Prostate gland (tissue), 2 donors: ENCODE measurements around the gene NOTCH1.

Experiments
- CTCF ChIP-seq, 4 experiments: fragments of 200-600 bp in 2 of 4; fragments of 450-650 bp in 2 of 4; sonication (generic) in 2 of 4; IDR thresholded peaks; 1 replicate in 3 of 4; 2 replicates in 1 of 4; pipeline ENCODE4 v1.5.1; 2016 to 2019; ENCODE audit warnings: antibody characterized with exemption in 4 of 4, mild to moderate bottlenecking in 2 of 4, moderate library complexity in 2 of 4
- POLR2A ChIP-seq: fragments of 450-650 bp; IDR thresholded peaks from one replicate; pipeline ENCODE4 v1.6.1; 2016; ENCODE audit warnings: antibody characterized with exemption, mild to moderate bottlenecking

- TF ChIP-seq CTCF (IDR thresholded peaks at IDR 0.05), result no peak
- no peak for TF ChIP-seq POLR2A
These were observed 14.7 kb upstream of the NOTCH1 start for GRCh38 chr9:136560586-136560985.
